Thyroid gland (tissue), 4 donors: ENCODE data around the gene ARID5A. TPM values are rescaled to one million over a fixed set of nuclear protein-coding genes. Genes with fewer than 3 reads are reported as not detected.
"Not testable (repeated sequence)": the region's sequence is repeated elsewhere in the genome, so short reads cannot be mapped to it uniquely, and the experiment has no call there.

Experiments
- DNase-seq, 2 donors: peaks; one replicate each; pipeline ENCODE4 v3.0.0-alpha.2; 2019
- H3K27ac ChIP-seq, 3 donors: fragments of 200-600 bp; sonication (generic); 1 replicate in 2 of 3; 2 replicates in 1 of 3; pipeline ENCODE4 v1.5.1; 2016 to 2019; ENCODE audit warnings: mild to moderate bottlenecking in 1 of 3, moderate library complexity in 1 of 3
- H3K27me3 ChIP-seq: fragments of 200-600 bp; sonication (generic); one replicate; pipeline ENCODE4 v1.5.1; 2019
- H3K36me3 ChIP-seq, 2 donors: fragments of 200-600 bp; sonication (generic); one replicate each; pipeline ENCODE4 v1.5.1; 2016 to 2019
- H3K4me1 ChIP-seq, 2 donors: fragments of 200-600 bp; sonication (generic); one replicate each; pipeline ENCODE4 v1.5.1; 2017 to 2019
- H3K4me3 ChIP-seq, 3 donors: fragments of 200-600 bp; sonication (generic); replicated peaks in 1 of 3; 1 replicate in 2 of 3; 2 replicates in 1 of 3; pipeline ENCODE4 v1.5.1; 2016; ENCODE audit warnings: mild to moderate bottlenecking in 1 of 3
- H3K9me3 ChIP-seq: fragments of 200-600 bp; sonication (generic); one replicate; pipeline ENCODE4 v1.5.1; 2017
- POLR2A ChIP-seq, 2 donors: fragments of 450-650 bp; IDR thresholded peaks; one replicate each; pipeline ENCODE4 v1.6.1; 2017; ENCODE audit warnings: antibody characterized with exemption in 2 of 2, mild to moderate bottlenecking in 2 of 2, moderate library complexity in 1 of 2
- WGBS, 2 donors: methylation state at CpG; one replicate each; pipeline ENCODE4 v1.1.5; 2017; 5-methylcytosine and 5-hydroxymethylcytosine counted together
- intact Hi-C: fragments of 100-400 bp; cut with DNase I; formaldehyde crosslinking; loops from one replicate; pipeline ENCODE4 v1.15.1; 2023
- total RNA-seq, 4 donors: library from RNA; depleted of rRNA; stranded (reverse); fragments of >200 nt; gene quantifications; one replicate each; pipeline ENCODE4 v1.2.3, GENCODE V29; 2016
- TF ChIP-seq, protein P1 (sequence below), 6 experiments: fragments of 200-600 bp in 3 of 6; fragments of 450-650 bp in 3 of 6; sonication (generic) in 3 of 6; IDR thresholded peaks; one replicate each; pipeline ENCODE4 v1.5.1; 2016 to 2019; ENCODE audit warnings: antibody characterized with exemption in 6 of 6, mild to moderate bottlenecking in 2 of 6, inconsistent platforms in 1 of 6, moderate library complexity in 1 of 6

The ARID5A gene
- total RNA-seq, 4 donors from 2014 or later: 9.2 to 29.3 (median 20.0) TPM

GRCh38 chr2:96556441-96557330, 20.1 kb downstream of the ARID5A start:
- no peak for DNase-seq
- intact Hi-C loops: no loop called here
- Histone ChIP-seq H3K4me1 (no peaks in the 10 kb centered on the region), H3K36me3 (no peaks in the 10 kb centered on the region), H3K27me3 (no peaks in the 10 kb centered on the region), H3K27ac (no peak overlapping the region), H3K4me3 (no peak overlapping the region), H3K9me3 (no peaks in the 10 kb centered on the region)
- TF ChIP-seq, protein P1, sequence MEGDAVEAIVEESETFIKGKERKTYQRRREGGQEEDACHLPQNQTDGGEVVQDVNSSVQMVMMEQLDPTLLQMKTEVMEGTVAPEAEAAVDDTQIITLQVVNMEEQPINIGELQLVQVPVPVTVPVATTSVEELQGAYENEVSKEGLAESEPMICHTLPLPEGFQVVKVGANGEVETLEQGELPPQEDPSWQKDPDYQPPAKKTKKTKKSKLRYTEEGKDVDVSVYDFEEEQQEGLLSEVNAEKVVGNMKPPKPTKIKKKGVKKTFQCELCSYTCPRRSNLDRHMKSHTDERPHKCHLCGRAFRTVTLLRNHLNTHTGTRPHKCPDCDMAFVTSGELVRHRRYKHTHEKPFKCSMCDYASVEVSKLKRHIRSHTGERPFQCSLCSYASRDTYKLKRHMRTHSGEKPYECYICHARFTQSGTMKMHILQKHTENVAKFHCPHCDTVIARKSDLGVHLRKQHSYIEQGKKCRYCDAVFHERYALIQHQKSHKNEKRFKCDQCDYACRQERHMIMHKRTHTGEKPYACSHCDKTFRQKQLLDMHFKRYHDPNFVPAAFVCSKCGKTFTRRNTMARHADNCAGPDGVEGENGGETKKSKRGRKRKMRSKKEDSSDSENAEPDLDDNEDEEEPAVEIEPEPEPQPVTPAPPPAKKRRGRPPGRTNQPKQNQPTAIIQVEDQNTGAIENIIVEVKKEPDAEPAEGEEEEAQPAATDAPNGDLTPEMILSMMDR (IDR thresholded peaks at IDR 0.05): no peak
- no peak for TF ChIP-seq POLR2A (IDR thresholded peaks at IDR 0.05)
- WGBS, 2 donors: 87 to 90% methylated on average over 14 to 16 of the region's 16 CpGs

DNA sequence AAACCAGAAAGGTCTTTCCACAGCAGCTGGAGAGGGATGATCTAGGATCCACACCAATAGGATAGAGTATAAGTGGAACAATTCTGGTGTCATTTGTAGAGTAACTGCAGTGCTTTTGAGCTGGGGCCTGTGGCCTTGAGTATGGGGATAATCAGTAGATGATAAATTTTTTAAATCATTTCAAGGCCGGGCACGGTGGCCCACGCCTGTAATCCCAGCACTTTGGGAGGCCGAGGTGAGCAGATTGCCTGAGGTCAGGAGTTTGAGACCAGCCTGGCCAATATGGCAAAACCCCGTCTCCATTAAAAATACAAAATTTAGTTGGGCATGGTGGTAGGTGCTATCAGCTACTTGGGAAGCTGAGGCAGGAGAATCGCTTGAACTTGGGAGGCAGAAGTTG, 20.9 kb downstream of the ARID5A start:
- WGBS, 2 donors: 95 to 97% methylated on average over 6 of the region's 6 CpGs
- intact Hi-C loops: not testable (repeated sequence)

DNA sequence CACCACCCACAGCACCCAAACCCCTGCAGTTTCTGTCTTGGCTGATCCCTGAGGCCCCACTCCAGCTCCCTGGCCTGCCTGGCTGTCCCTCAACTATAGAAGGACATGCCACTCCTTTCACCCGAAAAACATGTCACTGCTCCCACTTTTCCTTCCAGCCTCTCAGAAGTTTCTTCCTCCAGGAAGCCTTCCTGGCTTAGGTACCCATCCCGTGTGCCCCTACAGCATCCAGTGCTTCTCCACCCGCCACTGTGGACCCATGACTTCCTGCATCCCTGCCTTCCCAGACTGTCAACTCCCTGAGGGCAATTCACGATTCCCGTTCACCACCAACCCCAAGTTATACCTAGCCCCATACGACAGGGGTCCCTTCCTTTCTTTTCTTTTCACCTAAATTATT, 21.5 kb downstream of the ARID5A start:
- intact Hi-C loops: no loop called here
- Histone ChIP-seq H3K4me1 (no peaks in the 10 kb centered on the region), H3K27ac (no peak overlapping the region), H3K9me3 (no peaks in the 10 kb centered on the region), H3K36me3 (no peaks in the 10 kb centered on the region), H3K4me3 (no peak overlapping the region), H3K27me3 (no peaks in the 10 kb centered on the region)
- WGBS, 2 donors: 86 to 93% methylated on average over 6 of the region's 6 CpGs
- TF ChIP-seq, protein P1 (IDR thresholded peaks at IDR 0.05): no peak
- TF ChIP-seq POLR2A (IDR thresholded peaks at IDR 0.05): no peak
- DNase-seq: no peak

More for the DNA sequence above, 20.9 kb downstream of the ARID5A start:
- H3K4me1 ChIP-seq, H3K27ac ChIP-seq, H3K27me3 ChIP-seq, H3K36me3 ChIP-seq, H3K9me3 ChIP-seq, H3K4me3 ChIP-seq, DNase-seq: not testable (repeated sequence)

DNA sequence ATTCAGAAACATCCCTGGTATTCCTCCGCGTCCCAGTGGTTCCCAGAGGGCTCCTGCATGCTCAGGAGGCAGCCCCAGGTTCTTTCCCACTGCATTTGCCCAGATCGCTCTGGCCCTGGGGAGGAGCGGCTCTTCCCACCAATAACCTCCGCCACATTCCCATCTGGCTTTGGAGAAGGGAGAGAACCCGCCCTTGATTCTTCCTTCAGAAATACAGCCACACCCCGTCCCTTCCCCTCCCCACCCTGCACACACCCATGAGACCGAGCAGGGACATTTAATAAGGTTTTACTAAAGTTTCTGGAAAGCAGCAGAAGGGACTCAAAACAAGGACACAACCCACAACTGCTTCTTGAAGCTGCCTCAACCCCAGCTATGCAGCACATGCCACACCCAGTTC, 21.9 kb downstream of the ARID5A start:
- intact Hi-C loops: no loop called here
- WGBS, 2 donors: 91 to 94% methylated on average over 8 of the region's 8 CpGs
- TF ChIP-seq POLR2A (IDR thresholded peaks at IDR 0.05): no peak
- TF ChIP-seq, protein P1 (IDR thresholded peaks at IDR 0.05): no peak

DNA sequence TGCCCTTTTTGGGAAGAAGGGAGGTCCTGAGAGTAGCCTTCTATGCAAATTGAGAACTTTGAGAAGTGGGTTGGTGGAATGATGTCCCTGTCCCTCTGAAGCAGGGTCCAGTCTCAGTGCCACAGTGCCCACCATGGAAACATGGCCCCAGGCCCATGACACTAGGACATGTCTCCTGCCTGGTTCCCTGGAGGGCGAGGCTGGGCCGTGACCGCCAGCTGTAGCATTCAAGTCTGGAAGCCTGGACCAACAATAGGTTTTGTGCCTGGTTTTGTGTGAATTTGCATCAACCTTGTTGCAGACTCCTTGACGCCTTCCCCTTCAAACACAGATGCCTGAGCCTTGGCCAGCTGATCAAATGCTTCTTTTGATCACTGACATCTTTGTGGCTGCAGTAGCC, 27.5 kb downstream of the ARID5A start:
- Histone ChIP-seq H3K9me3 (no peaks in the 10 kb centered on the region), H3K4me3 (no peak overlapping the region), H3K36me3 (no peaks in the 10 kb centered on the region), H3K27ac (no peak overlapping the region), H3K4me1 (no peaks in the 10 kb centered on the region), H3K27me3 (no peaks in the 10 kb centered on the region)
- TF ChIP-seq, protein P1 (IDR thresholded peaks at IDR 0.05): no peak
- no peak for TF ChIP-seq POLR2A (IDR thresholded peaks at IDR 0.05)
- WGBS, 2 donors: 95 to 100% methylated on average over 1 to 3 of the region's 4 CpGs
- intact Hi-C loops: no loop called here
- no peak for DNase-seq

More for the DNA sequence above, 21.9 kb downstream of the ARID5A start:
- Histone ChIP-seq H3K27me3 (no peaks in the 10 kb centered on the region), H3K9me3 (no peaks in the 10 kb centered on the region), H3K4me1 (no peaks in the 10 kb centered on the region), H3K36me3 (no peaks in the 10 kb centered on the region), H3K4me3 (no peak overlapping the region), H3K27ac (no peak overlapping the region)
- DNase-seq: no peak
